ENCODE data around the gene ZNF491. TPM values are rescaled to one million over a fixed set of nuclear protein-coding genes. Genes with fewer than 3 reads are reported as not detected.

Gene ZNF491
- total RNA-seq, 1 donor from 2014 or later = 5.2 TPM

DNA sequence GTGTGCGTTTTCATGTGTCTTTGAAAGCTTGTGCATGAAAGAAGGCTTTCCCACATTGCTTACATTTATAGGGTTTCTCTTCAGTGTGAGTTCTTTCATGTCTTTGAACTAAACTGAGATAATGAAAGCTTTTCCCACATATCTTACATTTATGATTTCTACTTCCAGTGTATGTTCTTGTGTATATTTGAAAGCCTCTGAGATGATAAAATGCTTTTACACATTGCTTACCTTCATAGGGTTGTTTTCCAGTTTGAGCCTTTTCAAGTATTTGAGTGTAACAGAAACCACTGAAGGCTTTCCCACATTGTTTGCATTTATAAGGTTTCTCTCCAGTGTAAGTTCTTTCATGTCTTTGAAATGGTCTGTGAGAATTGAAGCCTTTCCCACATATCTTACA lies 41.4 kb upstream of the ZNF491 start:
- no peaks in the 10 kb centered on the region for H3K4me1 ChIP-seq
- H3K27me3 ChIP-seq = no peaks in the 10 kb centered on the region
- intact Hi-C loops (cut with DNase I) = no loop called here
- H3K27ac ChIP-seq = no peak overlapping the region
- no peak overlapping the region for H3K4me3 ChIP-seq
- H3K9me3 ChIP-seq = peaks cover 3% of the 10 kb centered on the region
- H3K36me3 ChIP-seq = no peaks in the 10 kb centered on the region
- DNase-seq (ENCODE audit: extremely low spot score in 2 of 2) = no peak
- TF ChIP-seq POLR2AphosphoS5 (IDR thresholded peaks at IDR 0.05; ENCODE audit: insufficient read depth in 1 of 2, low read depth in 1 of 2) (no peak), POLR2A (IDR thresholded peaks at IDR 0.05) (no peak)
- TF ChIP-seq, protein P1, sequence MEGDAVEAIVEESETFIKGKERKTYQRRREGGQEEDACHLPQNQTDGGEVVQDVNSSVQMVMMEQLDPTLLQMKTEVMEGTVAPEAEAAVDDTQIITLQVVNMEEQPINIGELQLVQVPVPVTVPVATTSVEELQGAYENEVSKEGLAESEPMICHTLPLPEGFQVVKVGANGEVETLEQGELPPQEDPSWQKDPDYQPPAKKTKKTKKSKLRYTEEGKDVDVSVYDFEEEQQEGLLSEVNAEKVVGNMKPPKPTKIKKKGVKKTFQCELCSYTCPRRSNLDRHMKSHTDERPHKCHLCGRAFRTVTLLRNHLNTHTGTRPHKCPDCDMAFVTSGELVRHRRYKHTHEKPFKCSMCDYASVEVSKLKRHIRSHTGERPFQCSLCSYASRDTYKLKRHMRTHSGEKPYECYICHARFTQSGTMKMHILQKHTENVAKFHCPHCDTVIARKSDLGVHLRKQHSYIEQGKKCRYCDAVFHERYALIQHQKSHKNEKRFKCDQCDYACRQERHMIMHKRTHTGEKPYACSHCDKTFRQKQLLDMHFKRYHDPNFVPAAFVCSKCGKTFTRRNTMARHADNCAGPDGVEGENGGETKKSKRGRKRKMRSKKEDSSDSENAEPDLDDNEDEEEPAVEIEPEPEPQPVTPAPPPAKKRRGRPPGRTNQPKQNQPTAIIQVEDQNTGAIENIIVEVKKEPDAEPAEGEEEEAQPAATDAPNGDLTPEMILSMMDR (IDR thresholded peaks at IDR 0.05) = no peak

GRCh38 chr19:11759805-11760204 lies 38.5 kb upstream of the ZNF491 start:
- Histone ChIP-seq H3K4me3 (no peak overlapping the region), H3K4me1 (no peaks in the 10 kb centered on the region), H3K9me3 (peaks cover 3% of the 10 kb centered on the region), H3K27me3 (no peaks in the 10 kb centered on the region), H3K27ac (no peak overlapping the region), H3K36me3 (no peaks in the 10 kb centered on the region)
- DNase-seq (ENCODE audit: extremely low spot score in 2 of 2) = no peak
- intact Hi-C loops (cut with DNase I) = no loop called here
- TF ChIP-seq, protein P1 (IDR thresholded peaks at IDR 0.05) = no peak
- TF ChIP-seq POLR2AphosphoS5 (IDR thresholded peaks at IDR 0.05; ENCODE audit: insufficient read depth in 1 of 2, low read depth in 1 of 2) = no peak
- TF ChIP-seq POLR2A (IDR thresholded peaks at IDR 0.05) = no peak

DNA sequence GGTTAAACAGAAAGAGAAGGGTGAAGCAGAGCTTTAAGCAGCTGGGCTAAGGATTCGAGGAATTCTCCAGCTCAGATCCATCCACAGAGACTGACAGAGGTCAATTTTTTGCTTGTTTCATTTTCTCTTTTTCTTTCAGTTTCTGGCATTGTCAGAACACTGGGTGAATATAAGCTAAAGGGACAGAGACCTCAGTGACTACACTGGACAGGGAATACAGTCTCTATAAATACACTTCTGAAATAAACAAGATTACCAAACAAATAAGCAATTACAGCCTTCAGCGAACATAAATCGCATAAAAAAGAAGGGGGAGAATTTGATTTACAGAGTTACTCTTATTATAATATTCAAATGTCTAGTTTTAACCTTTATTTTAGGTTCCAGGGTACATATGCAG lies 35.2 kb upstream of the ZNF491 start:
- DNase-seq (ENCODE audit: extremely low spot score in 2 of 2) = no peak
- TF ChIP-seq POLR2A (IDR thresholded peaks at IDR 0.05) = no peak
- no peak for TF ChIP-seq POLR2AphosphoS5 (IDR thresholded peaks at IDR 0.05; ENCODE audit: insufficient read depth in 1 of 2, low read depth in 1 of 2)
- TF ChIP-seq, protein P1 (IDR thresholded peaks at IDR 0.05) = no peak
- Histone ChIP-seq H3K36me3 (no peaks in the 10 kb centered on the region), H3K27ac (no peak overlapping the region), H3K27me3 (no peaks in the 10 kb centered on the region), H3K4me3 (no peak overlapping the region), H3K4me1 (peaks cover 6% of the 10 kb centered on the region), H3K9me3 (no peaks in the 10 kb centered on the region)
- intact Hi-C loops (cut with DNase I) = no loop called here

GRCh38 chr19:11763611-11764010 lies 34.7 kb upstream of the ZNF491 start:
- intact Hi-C loops (cut with DNase I) = no loop called here
- no peak overlapping the region for H3K4me3 ChIP-seq
- H3K27me3 ChIP-seq = no peaks in the 10 kb centered on the region
- H3K36me3 ChIP-seq = no peaks in the 10 kb centered on the region
- peaks cover 11% of the 10 kb centered on the region for H3K4me1 ChIP-seq
- H3K27ac ChIP-seq = no peak overlapping the region
- TF ChIP-seq POLR2A (IDR thresholded peaks at IDR 0.05) = no peak
- TF ChIP-seq, protein P1 (IDR thresholded peaks at IDR 0.05) = no peak
- no peak for TF ChIP-seq POLR2AphosphoS5 (IDR thresholded peaks at IDR 0.05; ENCODE audit: insufficient read depth in 1 of 2, low read depth in 1 of 2)
- DNase-seq (ENCODE audit: extremely low spot score in 2 of 2) = no peak
- H3K9me3 ChIP-seq = no peaks in the 10 kb centered on the region

DNA sequence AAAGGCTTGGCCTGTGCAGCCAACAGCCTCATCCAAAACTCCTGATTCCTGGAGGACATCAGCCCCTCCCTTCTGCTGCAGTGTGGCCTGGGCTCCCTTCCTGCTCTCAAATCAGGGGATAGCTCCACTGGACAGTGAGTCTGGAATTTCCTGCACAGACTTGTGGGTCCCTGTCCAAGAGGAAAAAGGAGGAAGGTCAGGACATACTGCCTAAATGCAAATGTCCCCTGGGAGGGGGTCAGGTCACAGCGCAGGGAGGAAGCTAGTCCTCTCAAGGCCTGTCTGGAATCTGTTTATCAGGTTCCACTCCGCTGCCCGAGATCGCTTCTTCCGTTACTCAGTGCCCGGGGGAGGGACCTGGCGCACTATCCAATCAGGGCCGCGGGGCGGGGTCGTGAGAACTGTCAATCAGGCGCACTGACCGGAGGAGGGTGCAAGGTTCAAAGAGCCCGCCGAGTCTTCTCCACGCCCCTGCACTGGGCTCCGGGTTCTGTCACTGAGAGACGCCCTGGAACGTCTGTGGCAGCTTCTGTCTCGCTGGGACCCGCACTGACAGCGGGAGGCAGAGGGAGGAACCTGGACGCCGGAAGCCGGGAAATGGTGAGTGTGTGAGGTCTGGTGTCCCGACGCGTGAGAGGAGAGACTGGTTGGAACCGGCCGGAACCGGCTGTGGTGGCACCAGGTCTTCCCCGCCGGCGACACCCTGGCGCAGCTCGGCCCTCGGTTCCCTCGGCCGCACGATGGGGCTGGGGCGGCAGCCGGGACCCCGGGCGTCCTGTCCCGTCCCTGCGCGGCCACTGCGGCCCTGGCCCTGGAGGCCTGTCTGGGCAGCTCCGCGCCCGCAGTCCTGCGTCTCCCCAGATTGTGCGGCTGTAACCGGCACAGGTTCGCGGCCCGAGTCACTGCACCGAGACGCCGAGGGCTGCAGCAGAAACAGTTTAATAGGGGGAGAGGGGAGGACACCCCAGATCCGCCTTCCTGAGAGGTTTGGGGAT lies 31.4 kb upstream of the ZNF491 start, which contains the start of gene ZNF441:
Gene ZNF441 (plus strand): TSS at position 404 of the 995 bp plus-strand sequence. CDS start 194 bp downstream, at position 598.
- DNase-seq (ENCODE audit: extremely low spot score in 2 of 2) = peak; percentile 94 to 97
- Histone ChIP-seq H3K9me3 (no peaks in the 10 kb centered on the region), H3K27ac (peak within 1 kb of the TSS; percentile 88), H3K4me1 (peaks cover 15% of the 10 kb centered on the region), H3K4me3 (peak within 1 kb of the TSS; percentile 76 to 97), H3K36me3 (no peaks in the 10 kb centered on the region), H3K27me3 (no peaks in the 10 kb centered on the region)
- intact Hi-C loops (cut with DNase I) = no loop called here
- TF ChIP-seq, protein P1 (IDR thresholded peaks at IDR 0.05) = no peak
- peak; percentile 92 for TF ChIP-seq POLR2AphosphoS5 (IDR thresholded peaks at IDR 0.05; ENCODE audit: insufficient read depth in 1 of 2, low read depth in 1 of 2)

Data from vagina (tissue), 2 donors.